GM23338 (cell line): ENCODE data around the gene SPTB. TPM values are rescaled to one million over a fixed set of nuclear protein-coding genes. Genes with fewer than 3 reads are reported as not detected.

ENCODE experiments used
- ATAC-seq: fragments of 200-7000 bp; cut with Tn5 transposase; 3 replicates; pipeline ENCODE4 v1.9.1; 2020
- DNase-seq: peaks from one replicate; pipeline ENCODE4 v3.0.0-alpha.2; 2015; ENCODE audit warnings: low spot score
- H2AFZ ChIP-seq: fragments of 200-600 bp; sonication (generic); 2 replicates; pipeline ENCODE4 v1.8.0; 2016; ENCODE audit warnings: antibody characterized with exemption, mild to moderate bottlenecking, moderate library complexity
- H3F3A ChIP-seq: fragments of 200-600 bp; sonication (generic); replicated peaks from 2 replicates; pipeline ENCODE4 v1.8.0; 2017; ENCODE audit warnings: antibody characterized with exemption, mixed run types, low read depth
- H3K27ac ChIP-seq: fragments of 200-600 bp; sonication (generic); 2 replicates; pipeline ENCODE4 v1.6.1; 2016; ENCODE audit warnings: low read depth
- H3K27me3 ChIP-seq: fragments of 200-600 bp; sonication (generic); 2 replicates; pipeline ENCODE4 v1.8.0; 2016; ENCODE audit warnings: mild to moderate bottlenecking, mixed run types, moderate library complexity; ENCODE audit not compliant: insufficient read depth
- H3K36me3 ChIP-seq: fragments of 200-600 bp; sonication (generic); 2 replicates; pipeline ENCODE4 v1.8.0; 2016; ENCODE audit warnings: mild to moderate bottlenecking; ENCODE audit not compliant: insufficient read depth
- H3K4me1 ChIP-seq: fragments of 200-600 bp; sonication (generic); 2 replicates; pipeline ENCODE4 v1.8.0; 2016; ENCODE audit warnings: mild to moderate bottlenecking, moderate library complexity; ENCODE audit not compliant: insufficient read depth
- H3K4me2 ChIP-seq: fragments of 200-600 bp; sonication (generic); 2 replicates; pipeline ENCODE4 v1.7.1; 2017; ENCODE audit warnings: mixed run types
- H3K4me3 ChIP-seq: fragments of 200-600 bp; sonication (generic); 2 replicates; pipeline ENCODE4 v1.6.1; 2016; ENCODE audit warnings: mixed run types
- H3K79me2 ChIP-seq: fragments of 200-600 bp; sonication (generic); replicated peaks from 2 replicates; pipeline ENCODE4 v1.8.0; 2017; ENCODE audit warnings: mild to moderate bottlenecking; ENCODE audit not compliant: insufficient read depth
- H3K9me2 ChIP-seq: fragments of 200-600 bp; sonication (generic); 2 replicates; pipeline ENCODE4 v1.8.0; 2017; ENCODE audit not compliant: insufficient read depth
- H4K20me1 ChIP-seq: fragments of 200-600 bp; sonication (generic); replicated peaks from 2 replicates; pipeline ENCODE4 v1.8.0; 2017; ENCODE audit warnings: mild to moderate bottlenecking; ENCODE audit not compliant: insufficient read depth
- H3K27ac Mint-ChIP-seq: 2 replicates; pipeline ENCODE4 v1.8.0; 2020; ENCODE audit warnings: inconsistent platforms, mild to moderate bottlenecking, moderate library complexity, mixed read lengths
- H3K27me3 Mint-ChIP-seq: 3 replicates; pipeline ENCODE4 v1.8.0; 2022; ENCODE audit warnings: low read depth, mild to moderate bottlenecking, moderate library complexity, mixed read lengths, inconsistent platforms; ENCODE audit not compliant: insufficient read depth, poor library complexity
- H3K36me3 Mint-ChIP-seq: 3 replicates; pipeline ENCODE4 v1.8.0; 2021; ENCODE audit warnings: low read depth, mild to moderate bottlenecking, inconsistent platforms, moderate library complexity, mixed read lengths
- H3K4me1 Mint-ChIP-seq: 3 replicates; pipeline ENCODE4 v1.8.0; 2020; ENCODE audit warnings: mild to moderate bottlenecking, inconsistent platforms, mixed read lengths
- H3K4me3 Mint-ChIP-seq: 3 replicates; pipeline ENCODE4 v1.8.0; 2021; ENCODE audit warnings: moderate library complexity, mild to moderate bottlenecking, inconsistent platforms, mixed read lengths
- H3K9me3 Mint-ChIP-seq: 3 replicates; pipeline ENCODE4 v1.8.0; 2020; ENCODE audit warnings: moderate library complexity, mild to moderate bottlenecking, inconsistent platforms, mixed read lengths
- CTCF ChIP-seq, 2 experiments: fragments of 200-600 bp in 1 of 2; sonication (generic) in 1 of 2; conservative IDR thresholded peaks; 2 replicates each; pipeline versions ENCODE4 v1.5.1 to v1.6.1; 2016 to 2017; ENCODE audit warnings: antibody characterized with exemption in 2 of 2, low read depth in 2 of 2, mild to moderate bottlenecking in 2 of 2, moderate library complexity in 1 of 2
- ETS1 ChIP-seq: IDR thresholded peaks from 2 replicates; pipeline ENCODE4 v1.6.1; 2016; ENCODE audit warnings: antibody characterized with exemption
- EZH2phosphoT487 ChIP-seq: fragments of 200-600 bp; sonication (generic); IDR thresholded peaks from one replicate; pipeline ENCODE4 v1.8.1; 2018; ENCODE audit warnings: antibody characterized with exemption; ENCODE audit not compliant: unreplicated experiment
- JUNB ChIP-seq: IDR thresholded peaks from one replicate; pipeline ENCODE4 v1.6.1; 2016; ENCODE audit warnings: antibody characterized with exemption; ENCODE audit not compliant: unreplicated experiment
- POLR2AphosphoS5 ChIP-seq: IDR thresholded peaks from 2 replicates; pipeline ENCODE4 v1.6.1; 2016; ENCODE audit warnings: antibody characterized with exemption, low read depth
- REST ChIP-seq: IDR thresholded peaks from one replicate; pipeline ENCODE4 v1.6.1; 2018; ENCODE audit warnings: antibody characterized with exemption; ENCODE audit not compliant: unreplicated experiment
- ZNF114 ChIP-seq: fragments of 250-450 bp; sonication (Bioruptor Pico); IDR thresholded peaks from 2 replicates; pipeline ENCODE4 v1.5.0; 2020; ENCODE audit warnings: mild to moderate bottlenecking, moderate library complexity
- ZNF331 ChIP-seq: fragments of 250-450 bp; sonication (Bioruptor Pico); IDR thresholded peaks from 2 replicates; pipeline ENCODE4 v1.5.0; 2020; ENCODE audit warnings: low read depth, mild to moderate bottlenecking, moderate library complexity
- ZNF462 ChIP-seq: fragments of 250-450 bp; sonication (Bioruptor Pico); IDR thresholded peaks from 2 replicates; pipeline ENCODE4 v1.5.0; 2020; ENCODE audit warnings: mild to moderate bottlenecking, moderate library complexity
- polyA plus RNA-seq: library from polyadenylated mRNA; unstranded; fragments of >200 nt; fragmentation: Nextera tagmentation; extraction: Ambion mirVana; gene quantifications from 2 replicates; pipeline ENCODE4 v1.2.1, GENCODE V29; 2016
- total RNA-seq: library from RNA; depleted of rRNA; stranded (reverse); fragments of >200 nt; shearing (Covaris generic); gene quantifications from 2 replicates; pipeline ENCODE4 v1.2.3, GENCODE V29; 2014

Gene SPTB
- total and polyA plus RNA-seq, 2 experiments from 2014 or later, result 1.1 to 1.9 TPM

- TF ChIP-seq ETS1 (no peak), ZNF331 (no peak)
Observed at GRCh38 chr14:64769096-64770020, 110.3 kb downstream of the SPTB start (continued).

- ATAC-seq, result no peak
- Mint-ChIP-seq H3K36me3 (peaks cover 5% of the 10 kb centered on the region; the same call in 2 of the 3 replicates), H3K9me3 (peaks cover 13% of the 10 kb centered on the region), H3K27me3 (peaks cover 13% of the 10 kb centered on the region), H3K27ac (no peak overlapping the region), H3K4me1 (peaks cover 40% of the 10 kb centered on the region), H3K4me3 (no peak overlapping the region)
- Histone ChIP-seq H2AFZ (no peak overlapping the region), H3K79me2 (no peaks in the 10 kb centered on the region), H3K4me3 (no peak overlapping the region), H3K27ac (no peak overlapping the region), H4K20me1 (no peaks in the 10 kb centered on the region), H3K27me3 (no peaks in the 10 kb centered on the region), H3K4me2 (no peak overlapping the region), H3F3A (peaks cover 10% of the 10 kb centered on the region; the same call in 1 of the 2 replicates), H3K4me1 (peaks cover 20% of the 10 kb centered on the region; the same call in 1 of the 2 replicates), H3K9me2 (no peaks in the 10 kb centered on the region), H3K36me3 (no peaks in the 10 kb centered on the region)
- peak; percentile 73 for DNase-seq
- TF ChIP-seq REST (no peak), ZNF331 (no peak), POLR2AphosphoS5 (no peak), CTCF (conservative IDR thresholded peaks at IDR 0.05; ENCODE audit: low read depth in 2 of 2) (no peak), ZNF462 (no peak), JUNB (no peak), EZH2phosphoT487 (no peak), ZNF114 (no peak)
Observed at GRCh38 chr14:64768401-64769095, 111.2 kb downstream of the SPTB start.
